IMR-90 (cell line): ENCODE results near the gene NANOS3. TPM values are rescaled to one million over a fixed set of nuclear protein-coding genes. Genes with fewer than 3 reads are reported as not detected.

Experiments
- ATAC-seq: fragments of 200-7000 bp; cut with Tn5 transposase; 2 replicates; pipeline ENCODE4 v1.9.1; 2020; ENCODE audit warnings: low read depth, mild to moderate bottlenecking, moderate library complexity
- BruUV-seq: library from RNA; stranded (reverse); fragments of 400-500 nt; replicated peaks from 2 replicates; lab custom pipeline; 2021; lab: Mats Ljungman, UMichigan
- CTCF ChIA-PET: fragments of 300-600 bp; formaldehyde crosslinking; extraction: SDS; loops from one replicate; lab custom pipeline; 2021; ENCODE audit warnings: antibody characterized with exemption; lab: Yijun Ruan, JAX
- POLR2A ChIA-PET: fragments of 300-600 bp; sonication (Branson Sonifier 250); formaldehyde crosslinking; loops from one replicate; lab custom pipeline; 2022; ENCODE audit warnings: antibody characterized with exemption; ENCODE audit not compliant: unreplicated experiment; lab: Charles Lee
- DNase-seq: peaks from one replicate; pipeline ENCODE4 v3.0.0; 2013
- H2AFZ ChIP-seq: replicated peaks from 2 replicates; pipeline ENCODE3; 2013; ENCODE audit warnings: low read length, mild to moderate bottlenecking; ENCODE audit not compliant: poor library complexity
- H2AK5ac ChIP-seq: 2 replicates; pipeline ENCODE4 v1.6.1; 2013; ENCODE audit warnings: low read depth, low read length, inconsistent platforms
- H2AK9ac ChIP-seq: replicated peaks from 2 replicates; pipeline ENCODE3; 2013; ENCODE audit warnings: mild to moderate bottlenecking, low read depth, low read length, moderate library complexity; ENCODE audit not compliant: poor library complexity
- H2BK120ac ChIP-seq: 2 replicates; pipeline ENCODE4 v1.6.1; 2013; ENCODE audit warnings: low read depth, low read length, inconsistent platforms
- H2BK15ac ChIP-seq: 3 replicates; pipeline ENCODE4 v1.6.1; 2013; ENCODE audit warnings: low read depth, low read length, inconsistent platforms
- H2BK20ac ChIP-seq: 2 replicates; pipeline ENCODE4 v1.6.1; 2013; ENCODE audit warnings: low read depth, mild to moderate bottlenecking, inconsistent platforms, low read length, moderate library complexity
- H2BK5ac ChIP-seq: 2 replicates; pipeline ENCODE4 v1.6.1; 2013; ENCODE audit warnings: mild to moderate bottlenecking, low read depth, low read length, inconsistent platforms; ENCODE audit not compliant: poor library complexity, severe bottlenecking
- H3K14ac ChIP-seq: replicated peaks from 2 replicates; pipeline ENCODE4 v1.6.1; 2013; ENCODE audit warnings: low read depth, low read length, inconsistent platforms
- H3K18ac ChIP-seq: 2 replicates; pipeline ENCODE4 v1.6.1; 2013; ENCODE audit warnings: low read depth, low read length, control low read depth
- H3K23ac ChIP-seq: 2 replicates; pipeline ENCODE4 v1.6.1; 2013; ENCODE audit warnings: low read depth, low read length, inconsistent platforms
- H3K27ac ChIP-seq: 2 replicates; pipeline ENCODE4 v1.5.1; 2013; ENCODE audit warnings: mild to moderate bottlenecking, control low read depth, low read length; ENCODE audit not compliant: insufficient read depth
- H3K27me3 ChIP-seq: 2 replicates; pipeline ENCODE4 v1.6.1; 2013; ENCODE audit warnings: low read length; ENCODE audit not compliant: control insufficient read depth, insufficient read depth
- H3K36me3 ChIP-seq: 2 replicates; pipeline ENCODE4 v1.6.1; 2013; ENCODE audit warnings: low read length, mixed read lengths; ENCODE audit not compliant: control insufficient read depth, insufficient read depth
- H3K4ac ChIP-seq: 2 replicates; pipeline ENCODE4 v1.6.1; 2013; ENCODE audit warnings: low read depth, low read length, inconsistent platforms
- H3K4me1 ChIP-seq: 2 replicates; pipeline ENCODE4 v1.6.1; 2013; ENCODE audit warnings: low read length, mixed read lengths; ENCODE audit not compliant: control insufficient read depth, insufficient read depth
- H3K4me2 ChIP-seq: 2 replicates; pipeline ENCODE4 v1.6.1; 2013; ENCODE audit warnings: low read depth, mild to moderate bottlenecking, control low read depth, low read length, moderate library complexity
- H3K4me3 ChIP-seq: 2 replicates; pipeline ENCODE4 v1.5.1; 2013; ENCODE audit warnings: low read depth, mild to moderate bottlenecking, control low read depth, low read length, moderate library complexity; ENCODE audit not compliant: insufficient read depth
- H3K56ac ChIP-seq: 2 replicates; pipeline ENCODE4 v1.6.1; 2013; ENCODE audit warnings: low read length, inconsistent platforms; ENCODE audit not compliant: insufficient read depth; ENCODE audit errors: extremely low read depth
- H3K79me1 ChIP-seq, 2 experiments: 2 replicates each; pipeline ENCODE4 v1.6.1; 2013; ENCODE audit warnings: low read length in 2 of 2, inconsistent platforms in 1 of 2, low read depth in 1 of 2
- H3K9ac ChIP-seq: 2 replicates; pipeline ENCODE4 v1.6.1; 2013; ENCODE audit warnings: low read depth, low read length, control low read depth
- H3K9me1 ChIP-seq: 2 replicates; pipeline ENCODE4 v1.6.1; 2013; ENCODE audit warnings: low read length, inconsistent platforms; ENCODE audit not compliant: insufficient read depth
- H3K9me3 ChIP-seq: 2 replicates; pipeline ENCODE4 v1.6.1; 2013; ENCODE audit warnings: low read length; ENCODE audit not compliant: control insufficient read depth, insufficient read depth
- H4K20me1 ChIP-seq: 2 replicates; pipeline ENCODE4 v1.6.1; 2013; ENCODE audit warnings: low read length, inconsistent platforms; ENCODE audit not compliant: insufficient read depth
- H4K5ac ChIP-seq: 2 replicates; pipeline ENCODE4 v1.6.1; 2013; ENCODE audit warnings: mild to moderate bottlenecking, low read depth, low read length, control low read depth
- H4K8ac ChIP-seq, 2 experiments: 2 replicates each; pipeline ENCODE4 v1.6.1; 2013; ENCODE audit warnings: low read depth in 2 of 2, low read length in 2 of 2, control low read depth in 1 of 2, inconsistent platforms in 1 of 2
- H4K91ac ChIP-seq: 2 replicates; pipeline ENCODE4 v1.6.1; 2013; ENCODE audit warnings: low read depth, low read length, inconsistent platforms; ENCODE audit not compliant: insufficient read depth
- BHLHE40 ChIP-seq: fragments of 150-350 bp; IDR thresholded peaks from 2 replicates; pipeline ENCODE4 v1.6.1; 2016; ENCODE audit warnings: mild to moderate bottlenecking, low read depth, low read length
- MAFK ChIP-seq: IDR thresholded peaks from 2 replicates; pipeline ENCODE4 v1.6.1; 2012; ENCODE audit warnings: low read depth, low read length, improper control_type of control experiment
- MAZ ChIP-seq: IDR thresholded peaks from 2 replicates; pipeline ENCODE4 v1.6.1; 2012; ENCODE audit warnings: low read depth, mild to moderate bottlenecking, low read length, improper control_type of control experiment, moderate library complexity, borderline replicate concordance
- MXI1 ChIP-seq: IDR thresholded peaks from 2 replicates; pipeline ENCODE4 v1.6.1; 2012; ENCODE audit warnings: low read depth, mild to moderate bottlenecking, low read length, moderate library complexity, borderline replicate concordance
- NFE2L2 ChIP-seq: fragments of 150-350 bp; IDR thresholded peaks from 2 replicates; pipeline ENCODE4 v1.6.1; 2016; ENCODE audit warnings: low read depth, mild to moderate bottlenecking, low read length
- RFX5 ChIP-seq: IDR thresholded peaks from 2 replicates; pipeline ENCODE4 v1.8.0; 2012; ENCODE audit warnings: low read depth, mild to moderate bottlenecking, low read length, moderate library complexity
- WGBS, 2 experiments: methylation state at CpG; one replicate each; pipeline versions ENCODE4 v1.1.5 to v1.1.7; 2013; ENCODE audit warnings: missing lambda C conversion rate in 2 of 2; ENCODE audit not compliant: insufficient read length in 1 of 2; ENCODE audit errors: extremely low coverage in 2 of 2; 5-methylcytosine and 5-hydroxymethylcytosine counted together
- dilution Hi-C: fragments of 300-500 bp; cut with HindIII; formaldehyde crosslinking; loops from one replicate; pipeline ENCODE4 v1.14.3; 2018; ENCODE audit warnings: low sequenced_read_pairs; ENCODE audit not compliant: unreplicated experiment
- in situ Hi-C: fragments of 300-500 bp; cut with MboI; formaldehyde crosslinking; loops from 3 replicates; pipeline ENCODE4 v1.14.3; 2019; ENCODE audit warnings: low sequenced_read_pairs, inconsistent platforms, mixed read lengths
- intact Hi-C: fragments of 100-400 bp; cut with micrococcal nuclease; formaldehyde crosslinking; loops from 2 replicates; pipeline ENCODE4 v1.10.0; 2022
- microRNA-seq, 2 experiments: library from miRNA; stranded (forward) in 1 of 2; unstranded in 1 of 2; fragments of 10-50 nt in 1 of 2; fragments of <30 nt in 1 of 2; gene quantifications in 1 of 2; microRNA quantifications in 1 of 2; one replicate each; pipeline versions ENCODE3 to v1.1.0; 2013 to 2020; ENCODE audit not compliant: insufficient read depth in 1 of 2, insufficient read length in 1 of 2, unreplicated experiment in 1 of 2
- polyA plus RNA-seq, 3 experiments: library from polyadenylated mRNA; depleted of rRNA; stranded (reverse); fragments of >200 nt; gene quantifications; 2 replicates each; pipeline ENCODE4 v1.2.3, GENCODE V29; 2012; ENCODE audit warnings: low replicate concordance in 1 of 3
- small RNA-seq, 5 experiments: library from RNA; depleted of rRNA; stranded (forward); fragments of <200 nt; gene quantifications; one replicate each; pipeline ENCODE3, GENCODE V24; 2012
- total RNA-seq: library from RNA; depleted of rRNA; stranded (reverse); fragments of >200 nt; gene quantifications from 2 replicates; pipeline ENCODE4 v1.2.3, GENCODE V29; 2012; rRNA removed
- TF ChIP-seq, protein P1 (sequence below): fragments of 150-350 bp; IDR thresholded peaks from 2 replicates; pipeline ENCODE4 v1.6.1; 2017; ENCODE audit warnings: mild to moderate bottlenecking, antibody characterized with exemption, low read length, low read depth

NANOS3 gene
- total and polyA plus RNA-seq, 2 of the 4 experiments (the other 2 are of a cell fraction), result 0.63 TPM; not detected in 1

- Histone ChIP-seq H3K4me2 (no peak overlapping the region), H2AK9ac (no peak overlapping the region), H3K23ac (no peak overlapping the region), H4K8ac (no peak overlapping the region), H3K9me1 (peaks cover 5% of the 10 kb centered on the region), H3K4ac (no peak overlapping the region), H4K91ac (no peak overlapping the region), H3K4me3 (no peak overlapping the region), H3K4me1 (no peaks in the 10 kb centered on the region), H2AFZ (no peak overlapping the region), H2BK20ac (no peak overlapping the region), H2BK5ac (no peak overlapping the region), H3K79me1 (no peaks in the 10 kb centered on the region), H4K20me1 (no peaks in the 10 kb centered on the region), H3K18ac (no peak overlapping the region), H2AK5ac (no peak overlapping the region), H3K36me3 (peaks cover 41% of the 10 kb centered on the region), H4K5ac (no peak overlapping the region), H2BK120ac (no peak overlapping the region), H3K9me3 (no peaks in the 10 kb centered on the region), H3K56ac (no peak overlapping the region), H3K27me3 (no peaks in the 10 kb centered on the region), H3K27ac (no peak overlapping the region), H3K9ac (no peak overlapping the region), H3K14ac (no peak overlapping the region), H2BK15ac (no peak overlapping the region)
- dilution Hi-C loops, result no loop called here
- no CpG with 5 or more reads among the region's 17 CpGs for WGBS, 2 experiments
- no peak for ATAC-seq
- ChIA-PET CTCF (no interaction called here), POLR2A (no interaction called here)
- in situ Hi-C loops, result no loop called here
- intact Hi-C loops, result no loop called here
- BruUV-seq, result no TSS peak
- TF ChIP-seq BHLHE40, result no peak
- no peak for TF ChIP-seq NFE2L2
- no peak for TF ChIP-seq MAZ
- TF ChIP-seq, protein P1, sequence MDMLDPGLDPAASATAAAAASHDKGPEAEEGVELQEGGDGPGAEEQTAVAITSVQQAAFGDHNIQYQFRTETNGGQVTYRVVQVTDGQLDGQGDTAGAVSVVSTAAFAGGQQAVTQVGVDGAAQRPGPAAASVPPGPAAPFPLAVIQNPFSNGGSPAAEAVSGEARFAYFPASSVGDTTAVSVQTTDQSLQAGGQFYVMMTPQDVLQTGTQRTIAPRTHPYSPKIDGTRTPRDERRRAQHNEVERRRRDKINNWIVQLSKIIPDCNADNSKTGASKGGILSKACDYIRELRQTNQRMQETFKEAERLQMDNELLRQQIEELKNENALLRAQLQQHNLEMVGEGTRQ, result no peak
- TF ChIP-seq RFX5, result no peak
- TF ChIP-seq MAFK, result no peak
- no peak for TF ChIP-seq MXI1
- no peak for DNase-seq
Observed at GRCh38 chr19:13929956-13930355, 53.0 kb downstream of the NANOS3 start.

Small RNA genes within 50 kb of the gene (microRNA-seq; reads per million reads assigned to microRNA genes)
- 387 to 421 reads per million in 2 experiments for gene MIR181C
- 351 to 733 reads per million in 2 experiments for gene MIR181D

Small RNA genes within 50 kb of the gene (small RNA-seq; reads per million reads assigned to genes)
- 2.0 to 299 (median 147) reads per million in 5 experiments for gene MIR181C
- gene MIR181D, result 5.7 to 938 (median 562) reads per million in 5 experiments

Other genes with a start within 250 kb of the NANOS3 start
- gene MRI1, start 112.6 kb upstream of the NANOS3 start, total RNA-seq, result 26.7 and 28.9 TPM in 2 replicates
- 37.6 and 45.5 TPM in 2 replicates for gene MRI1, start 112.6 kb upstream of the NANOS3 start, polyA plus RNA-seq (2012; rRNA removed)
- 61.3 and 68.3 TPM in 2 replicates for gene C19orf53, start 102.7 kb upstream of the NANOS3 start, total RNA-seq
- 290 and 349 TPM in 2 replicates for gene C19orf53, start 102.7 kb upstream of the NANOS3 start, polyA plus RNA-seq (2012; rRNA removed)
- gene ZSWIM4, start 81.7 kb upstream of the NANOS3 start, total RNA-seq, result 1.9 and 2.2 TPM in 2 replicates
- 6.2 and 7.6 TPM in 2 replicates for gene ZSWIM4, start 81.7 kb upstream of the NANOS3 start, polyA plus RNA-seq (2012; rRNA removed)
- gene BRME1, start 29.0 kb downstream of the NANOS3 start, total RNA-seq, result 0.18 and 0.28 TPM in 2 replicates
- 0.38 and 0.56 TPM in 2 replicates for gene BRME1, start 29.0 kb downstream of the NANOS3 start, polyA plus RNA-seq (2012; rRNA removed)
- 3.9 and 4.1 TPM in 2 replicates for gene CC2D1A, start 29.1 kb downstream of the NANOS3 start, total RNA-seq
- 12.4 and 14.7 TPM in 2 replicates for gene CC2D1A, start 29.1 kb downstream of the NANOS3 start, polyA plus RNA-seq (2012; rRNA removed)
- under 0.01 TPM in 2 replicates for gene PODNL1, start 61.3 kb downstream of the NANOS3 start, total RNA-seq
- 2.3 and 2.4 TPM in 2 replicates for gene PODNL1, start 61.3 kb downstream of the NANOS3 start, polyA plus RNA-seq (2012; rRNA removed)
- gene DCAF15, start 75.4 kb downstream of the NANOS3 start, total RNA-seq, result 6.8 and 7.5 TPM in 2 replicates
- gene DCAF15, start 75.4 kb downstream of the NANOS3 start, polyA plus RNA-seq (2012; rRNA removed), result 31.0 and 31.9 TPM in 2 replicates
- 0.36 and 0.83 TPM in 2 replicates for gene RFX1, start 129.2 kb downstream of the NANOS3 start, total RNA-seq
- 3.1 TPM in 2 replicates for gene RFX1, start 129.2 kb downstream of the NANOS3 start, polyA plus RNA-seq (2012; rRNA removed)
- not detected in 2 replicates for gene RLN3, start 151.0 kb downstream of the NANOS3 start, total RNA-seq
- gene RLN3, start 151.0 kb downstream of the NANOS3 start, polyA plus RNA-seq (2012; rRNA removed), result not detected in 2 replicates
- 2.8 and 2.9 TPM in 2 replicates for gene IL27RA, start 154.6 kb downstream of the NANOS3 start, total RNA-seq
- gene IL27RA, start 154.6 kb downstream of the NANOS3 start, polyA plus RNA-seq (2012; rRNA removed), result 4.7 and 5.1 TPM in 2 replicates
- gene PALM3, start 184.9 kb downstream of the NANOS3 start, total RNA-seq, result under 0.01 and 0.18 TPM in 2 replicates
- gene PALM3, start 184.9 kb downstream of the NANOS3 start, polyA plus RNA-seq (2012; rRNA removed), result 0.52 and 0.84 TPM in 2 replicates
- under 0.01 TPM in 2 replicates for gene MISP3, start 195.7 kb downstream of the NANOS3 start, total RNA-seq
- gene MISP3, start 195.7 kb downstream of the NANOS3 start, polyA plus RNA-seq (2012; rRNA removed), result 0.68 and 0.86 TPM in 2 replicates
- gene C19orf67, start 208.6 kb downstream of the NANOS3 start, total RNA-seq, result not detected in 2 replicates
- gene C19orf67, start 208.6 kb downstream of the NANOS3 start, polyA plus RNA-seq (2012; rRNA removed), result not detected in 2 replicates
- 6.5 and 7.5 TPM in 2 replicates for gene SAMD1, start 213.6 kb downstream of the NANOS3 start, total RNA-seq
- 14.1 and 16.3 TPM in 2 replicates for gene SAMD1, start 213.6 kb downstream of the NANOS3 start, polyA plus RNA-seq (2012; rRNA removed)
- gene PRKACA, start 240.6 kb downstream of the NANOS3 start, total RNA-seq, result 18.1 TPM in 2 replicates
- 67.1 and 94.5 TPM in 2 replicates for gene PRKACA, start 240.6 kb downstream of the NANOS3 start, polyA plus RNA-seq (2012; rRNA removed)